GM20431 (cell line): ENCODE measurements around the gene UBXN4.
"Not testable (repeated sequence)": the region's sequence is repeated elsewhere in the genome, so short reads cannot be mapped to it uniquely, and the experiment has no call there.

ENCODE experiments used
- in situ Hi-C: fragments of 300-500 bp; cut with MseI, MboI; formaldehyde crosslinking; loops from one replicate; pipeline ENCODE4 v1.15.0; 2020; ENCODE audit warnings: low sequenced_read_pairs; ENCODE audit not compliant: unreplicated experiment

Gene UBXN4

DNA sequence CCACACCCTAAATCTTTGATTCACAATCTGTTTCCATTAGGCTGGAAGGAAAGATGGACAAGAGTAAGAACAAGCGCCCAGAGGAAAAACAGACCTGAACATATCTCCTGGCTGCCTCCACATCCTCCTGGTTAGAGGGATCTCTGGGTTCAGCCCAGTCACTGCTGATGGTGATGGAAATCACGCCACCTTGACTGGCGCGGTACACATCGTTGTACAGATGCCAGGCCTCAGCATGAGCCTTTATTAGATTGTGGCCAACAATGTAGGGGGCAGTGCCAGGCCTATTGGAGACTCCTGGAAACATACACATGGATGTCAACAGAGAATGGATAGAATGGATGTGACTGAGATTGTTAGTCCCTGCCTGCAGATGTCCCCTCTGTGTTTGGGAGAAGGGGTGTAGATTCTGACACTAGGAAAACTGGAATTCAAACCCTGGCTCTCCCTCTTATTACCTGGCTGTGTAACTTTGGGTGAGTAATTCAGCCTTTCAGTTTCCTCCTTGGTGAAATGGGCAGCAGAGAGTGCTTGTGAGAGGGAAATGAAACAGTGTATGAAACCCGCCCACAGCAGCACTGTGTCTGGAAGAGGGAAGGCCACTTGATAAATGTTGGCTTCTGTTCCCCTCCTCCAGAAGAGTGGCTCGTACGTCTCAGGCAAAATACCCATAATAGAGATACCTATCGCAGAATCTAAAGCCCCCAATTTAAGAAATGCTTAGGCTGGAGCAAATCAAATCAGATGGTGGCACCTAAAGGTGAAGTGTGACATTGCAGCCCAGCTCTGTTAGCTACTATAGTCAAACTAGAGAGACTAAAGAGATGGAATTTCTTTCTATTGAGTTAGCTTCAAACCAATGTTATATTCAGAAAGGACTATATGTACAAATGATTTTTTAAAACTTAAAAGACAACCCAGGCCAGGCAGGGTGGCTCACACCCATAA lies 59.1 kb downstream of the UBXN4 start:
- in situ Hi-C loops: no loop called here

DNA sequence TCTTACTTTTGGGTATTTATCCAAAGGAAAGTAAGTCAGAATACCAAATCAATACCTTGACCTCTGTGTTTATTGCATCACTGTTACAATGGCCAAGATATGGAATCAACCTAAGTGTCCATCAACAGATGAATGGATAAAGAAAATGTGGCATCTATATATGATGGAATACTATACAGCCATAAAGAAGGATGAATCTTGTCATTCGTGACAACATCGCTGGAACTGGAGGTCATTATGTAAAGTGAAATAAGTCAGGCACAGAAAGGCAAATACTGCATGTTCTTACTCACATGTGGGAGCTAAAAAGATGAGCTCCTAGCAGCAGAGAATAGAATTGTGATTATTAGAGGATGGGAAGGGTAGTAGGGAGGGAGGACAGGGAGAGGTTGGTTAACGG lies 60.7 kb downstream of the UBXN4 start:
- in situ Hi-C loops: no loop called here

DNA sequence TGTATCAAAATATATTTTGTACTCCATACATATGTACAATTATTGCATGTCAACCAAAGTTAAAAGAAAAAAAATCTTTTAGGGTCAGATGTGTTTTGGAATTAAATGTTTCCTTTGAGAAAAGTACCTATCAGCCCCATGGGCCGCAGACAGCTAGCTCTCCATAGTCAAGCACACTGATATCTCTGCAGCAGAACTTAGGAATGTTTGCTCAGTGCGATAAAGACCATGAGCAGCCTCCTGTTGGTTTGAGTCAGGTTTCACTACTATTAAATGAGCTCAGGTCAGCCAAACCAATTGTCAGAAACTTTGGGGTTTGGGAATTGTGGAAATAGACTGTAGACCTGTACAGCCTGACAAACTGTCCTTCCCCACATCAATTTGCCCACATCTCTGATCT lies 61.6 kb downstream of the UBXN4 start:
- in situ Hi-C loops: no loop called here

DNA sequence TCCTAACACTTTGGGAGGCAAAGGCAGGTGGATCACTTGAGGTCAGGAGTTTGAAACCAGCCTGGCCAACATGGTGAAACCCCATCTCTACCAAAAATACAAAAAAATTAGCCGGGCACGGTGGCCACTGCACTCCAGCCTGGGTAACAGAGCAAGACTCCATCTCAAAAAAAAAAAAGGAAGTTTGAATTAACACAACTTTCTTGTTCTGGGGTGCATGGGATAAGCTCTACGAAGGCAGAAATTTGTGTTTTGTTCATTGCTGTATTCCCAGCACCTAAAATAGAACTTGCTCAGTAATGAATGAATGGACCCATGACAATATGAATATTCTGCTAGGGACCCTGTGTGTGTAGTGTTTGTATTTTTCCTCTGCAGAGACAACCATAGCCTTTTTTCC lies 66.2 kb downstream of the UBXN4 start:
- in situ Hi-C loops: not testable (repeated sequence)

DNA sequence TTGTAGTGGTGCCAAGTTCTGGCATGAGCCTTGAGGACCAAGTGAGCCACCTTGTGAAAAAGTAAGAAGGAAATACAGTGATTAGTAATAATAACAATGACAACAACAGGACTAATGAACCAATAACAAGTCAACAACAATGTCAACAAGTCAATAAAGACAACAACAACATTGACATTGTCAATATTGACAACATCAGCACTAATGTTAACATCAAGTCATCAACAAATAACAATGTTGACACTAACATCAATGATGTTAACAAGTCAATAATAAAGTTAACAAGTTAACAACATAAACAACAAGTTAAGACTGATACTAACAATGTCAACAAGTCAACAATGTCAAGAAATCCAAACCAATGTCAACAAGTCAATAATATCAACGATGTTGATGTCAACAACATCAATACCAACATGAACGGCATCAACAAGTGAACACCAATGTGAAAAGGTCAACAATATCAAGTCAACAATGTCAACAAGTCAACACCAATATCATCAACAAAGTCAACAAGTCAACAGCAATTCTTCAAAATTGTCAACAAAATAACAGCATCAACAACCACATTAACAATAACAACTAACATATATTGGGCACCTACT lies 71.4 kb downstream of the UBXN4 start:
- in situ Hi-C loops: no loop called here

DNA sequence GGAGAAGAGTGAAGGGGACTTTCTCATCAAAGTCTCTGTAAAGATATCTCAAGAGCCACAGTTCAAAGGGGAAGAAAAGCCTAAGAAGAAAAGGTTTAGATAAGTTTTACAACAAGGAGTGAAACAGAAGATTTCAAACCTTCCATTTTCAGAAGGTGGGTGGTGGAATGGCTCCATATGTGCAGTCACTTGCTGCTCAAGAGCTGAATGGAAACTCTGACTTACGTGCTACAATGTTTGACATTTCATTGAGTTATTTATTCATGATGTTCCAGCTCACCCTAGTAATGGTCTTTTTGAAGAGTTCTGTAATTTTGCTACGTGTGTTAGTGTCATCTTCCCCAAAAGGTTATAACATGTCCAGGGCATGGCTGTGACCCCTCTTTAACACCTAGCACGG lies 73.6 kb downstream of the UBXN4 start:
- in situ Hi-C loops: no loop called here

DNA sequence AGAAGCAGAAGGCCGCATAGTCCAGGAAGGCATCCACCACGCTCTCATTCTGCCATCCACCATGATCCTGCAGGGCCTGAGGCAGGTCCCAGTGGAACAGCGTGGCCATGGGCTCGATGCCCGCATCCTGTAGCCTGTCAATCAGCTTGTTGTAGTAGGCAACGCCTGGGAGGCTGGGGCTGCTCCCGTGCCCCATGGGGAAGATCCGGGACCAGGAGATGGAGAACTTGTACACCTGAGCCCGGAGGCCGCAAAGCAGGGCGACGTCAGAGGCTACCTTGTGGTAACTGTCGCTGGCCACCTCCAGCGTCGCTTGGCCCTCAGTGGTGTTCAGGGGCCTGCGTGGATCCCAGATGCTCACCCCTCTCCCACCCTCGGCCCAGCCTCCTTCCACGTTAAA lies 75.8 kb downstream of the UBXN4 start:
- in situ Hi-C loops: no loop called here

DNA sequence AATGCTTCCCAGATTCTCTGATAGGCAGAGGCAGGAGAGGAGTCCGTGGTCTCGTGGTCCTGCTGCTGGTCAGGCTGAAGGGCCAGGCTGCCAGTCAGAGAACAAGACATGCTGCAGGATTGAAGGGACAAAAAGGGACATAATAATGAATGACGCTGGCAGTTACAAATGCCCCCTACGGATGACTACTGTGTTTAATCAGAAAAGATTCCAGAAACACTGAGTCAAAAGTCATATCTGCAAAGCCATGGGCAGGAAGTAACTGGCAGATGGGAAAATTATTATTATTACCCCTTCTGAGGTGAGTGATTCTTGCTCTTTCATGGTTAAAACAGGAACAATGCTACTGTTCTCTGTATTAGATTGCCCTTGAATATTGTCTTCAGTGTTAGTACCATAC lies 76.3 kb downstream of the UBXN4 start:
- in situ Hi-C loops: no loop called here

DNA sequence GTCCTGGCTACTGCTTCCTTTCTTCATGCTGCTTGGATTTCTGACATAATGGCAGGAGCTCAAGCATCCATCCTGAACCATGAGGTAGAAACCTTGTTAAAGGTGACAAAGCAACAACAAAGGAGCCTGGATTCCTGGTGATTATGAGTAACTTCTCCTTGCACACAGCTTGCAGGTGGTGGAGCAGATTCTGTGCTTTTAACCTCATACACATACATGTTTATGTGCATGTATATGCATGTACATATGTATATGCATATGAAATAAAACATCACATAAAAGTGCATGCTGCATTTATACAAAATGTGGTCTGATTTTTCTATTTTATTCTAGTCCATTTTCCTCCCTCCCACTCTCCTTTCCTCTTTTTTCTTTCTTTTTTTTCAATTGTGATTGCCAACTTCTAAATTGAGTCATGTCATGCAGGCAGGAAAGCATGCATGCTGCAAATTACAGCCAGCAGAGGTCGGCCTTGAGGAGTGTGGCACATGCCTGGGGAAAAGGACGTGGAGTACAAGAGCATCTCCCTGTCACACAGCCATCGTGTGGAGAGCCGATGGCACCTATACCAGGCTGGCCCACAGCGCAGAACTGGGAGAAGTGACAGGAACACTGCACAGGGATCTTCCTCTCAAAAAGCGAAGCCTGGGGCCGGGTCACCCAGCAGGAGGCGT lies 77.4 kb downstream of the UBXN4 start:
- in situ Hi-C loops: no loop called here

DNA sequence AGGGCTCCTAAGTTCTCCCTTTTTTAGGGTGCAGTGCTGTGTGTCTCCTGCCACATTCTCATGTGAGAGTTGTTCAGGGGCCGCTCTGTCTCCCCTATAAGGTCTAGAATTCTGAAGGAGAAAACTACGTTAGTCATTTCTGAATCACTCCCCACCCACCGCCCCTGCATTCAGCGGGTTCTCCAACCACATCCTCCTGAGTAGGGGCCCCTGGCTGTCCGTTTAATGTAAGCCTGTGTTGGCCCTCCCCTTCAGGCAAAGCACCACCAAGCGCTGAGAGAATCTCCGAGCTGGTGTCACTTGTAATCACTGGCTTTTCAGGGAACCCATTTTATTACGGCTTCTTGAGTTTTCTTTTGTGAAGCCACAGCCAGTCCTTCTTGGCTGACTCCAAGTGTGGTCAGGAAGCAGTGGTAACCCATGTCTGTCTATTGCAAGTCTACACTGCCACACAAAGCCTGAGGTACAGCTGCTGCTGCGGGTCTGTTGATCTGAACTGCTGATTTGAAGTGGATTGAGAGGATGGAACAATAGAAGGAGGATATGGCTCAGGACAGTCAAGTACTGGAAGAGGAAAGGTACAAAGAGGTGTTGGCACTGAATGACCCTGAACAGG lies 78.5 kb downstream of the UBXN4 start:
- in situ Hi-C loops: no loop called here

DNA sequence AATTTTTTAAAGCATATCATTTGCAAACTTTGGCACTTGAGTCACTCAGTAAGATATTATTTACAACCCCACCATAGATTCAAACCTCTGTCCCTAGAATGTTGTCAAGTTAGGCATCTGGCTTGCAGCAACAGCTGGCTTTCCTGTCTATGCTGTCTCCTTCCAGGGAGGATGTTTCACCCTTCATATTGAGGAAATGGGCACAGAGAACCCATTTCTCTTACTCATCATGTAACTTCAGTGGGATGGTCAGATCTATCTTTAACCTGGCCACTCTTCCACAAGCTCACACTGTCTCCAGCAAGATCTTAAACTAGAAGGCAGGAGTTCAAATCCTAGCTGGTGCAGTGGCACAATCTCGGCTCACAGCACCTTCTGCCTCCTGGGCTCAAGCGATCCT lies 79.5 kb downstream of the UBXN4 start:
- in situ Hi-C loops: no loop called here

DNA sequence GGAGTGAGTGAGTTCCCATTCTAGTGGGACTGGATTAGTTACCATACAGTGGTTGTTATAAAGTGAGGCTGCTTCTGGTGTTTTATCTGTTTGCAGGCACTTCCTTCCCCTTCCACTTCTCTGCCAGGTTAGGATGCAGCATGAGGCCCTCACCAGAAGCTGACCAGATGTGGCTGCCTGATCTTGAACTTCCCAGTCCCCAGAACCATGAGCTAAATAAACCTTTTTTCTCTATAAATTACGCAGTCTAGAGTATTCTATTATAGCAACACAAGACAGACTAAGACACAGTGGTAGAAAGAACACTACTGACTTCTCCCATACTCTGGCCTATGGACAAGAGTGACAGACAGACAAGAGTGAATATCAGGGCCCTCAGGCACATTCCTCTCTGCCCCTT lies 81.2 kb downstream of the UBXN4 start:
- in situ Hi-C loops: no loop called here

DNA sequence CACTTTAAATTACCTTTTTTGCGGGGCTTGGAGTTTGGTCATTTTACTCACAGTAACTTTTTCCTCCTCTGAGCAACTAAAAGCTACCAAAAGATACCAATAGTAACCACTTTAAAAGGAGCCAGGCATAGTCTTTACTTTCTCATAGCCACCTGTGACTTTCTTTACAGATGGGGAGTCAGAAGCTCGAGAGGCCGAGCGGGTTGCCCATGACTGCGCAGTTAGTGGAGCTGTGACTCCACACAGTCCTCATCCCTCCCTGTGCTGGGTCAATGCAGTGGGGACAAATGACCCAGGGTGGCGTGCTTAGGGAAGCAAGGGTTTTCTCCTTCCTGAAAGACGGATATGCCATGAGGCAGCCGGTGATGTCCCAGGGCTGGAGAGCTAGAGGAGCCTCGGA lies 83.5 kb downstream of the UBXN4 start:
- in situ Hi-C loops: no loop called here

DNA sequence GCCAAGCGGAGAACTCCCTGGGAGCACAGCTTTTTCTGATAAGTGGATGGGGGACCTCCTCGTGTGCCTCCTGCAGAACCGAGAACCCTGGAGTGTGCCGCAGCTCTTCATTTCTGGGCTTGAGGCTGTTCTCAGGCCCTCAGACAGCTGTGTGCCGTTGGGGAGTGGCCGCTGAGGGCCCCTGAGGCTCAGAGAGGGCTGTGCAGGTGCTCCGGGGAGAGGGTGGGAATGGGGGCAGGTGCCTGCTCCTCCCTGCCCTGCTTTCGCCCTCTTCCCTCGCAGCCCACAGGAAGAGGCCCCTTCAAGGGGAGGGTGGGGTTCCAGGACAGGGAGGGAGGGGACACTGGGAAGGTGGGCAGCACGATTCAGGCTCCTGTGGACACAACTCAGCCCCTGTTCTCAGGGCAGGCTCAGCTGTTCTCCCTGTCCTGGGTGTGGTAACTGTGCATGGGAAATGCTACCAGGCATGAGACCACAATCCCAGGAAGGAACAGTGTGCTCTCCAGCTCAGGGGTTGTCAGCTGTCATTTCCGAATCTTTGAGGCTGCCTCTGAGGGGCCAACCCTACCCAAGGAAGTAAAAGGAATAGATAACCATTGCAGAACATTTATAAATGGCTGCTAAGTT lies 84.0 kb downstream of the UBXN4 start:
- in situ Hi-C loops: no loop called here

DNA sequence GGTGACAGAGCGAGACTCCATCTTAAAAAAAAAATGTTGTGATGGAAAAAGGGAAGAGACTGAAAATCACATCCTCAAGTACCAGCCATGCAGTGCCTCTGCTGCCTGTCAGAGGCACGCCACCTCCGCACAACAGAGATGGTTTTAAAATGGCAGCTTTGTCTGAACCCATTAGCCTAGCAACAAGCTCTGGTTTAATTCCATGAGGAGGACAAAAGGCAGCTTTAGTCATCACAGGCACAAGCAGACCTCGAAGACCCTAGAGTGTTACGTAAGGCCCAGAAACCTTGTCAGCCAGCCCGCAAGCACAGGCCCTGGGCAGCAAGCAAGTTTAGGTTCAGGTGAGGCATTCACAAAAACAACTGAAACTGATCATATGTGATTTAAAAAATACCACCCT lies 84.9 kb downstream of the UBXN4 start:
- in situ Hi-C loops: no loop called here

DNA sequence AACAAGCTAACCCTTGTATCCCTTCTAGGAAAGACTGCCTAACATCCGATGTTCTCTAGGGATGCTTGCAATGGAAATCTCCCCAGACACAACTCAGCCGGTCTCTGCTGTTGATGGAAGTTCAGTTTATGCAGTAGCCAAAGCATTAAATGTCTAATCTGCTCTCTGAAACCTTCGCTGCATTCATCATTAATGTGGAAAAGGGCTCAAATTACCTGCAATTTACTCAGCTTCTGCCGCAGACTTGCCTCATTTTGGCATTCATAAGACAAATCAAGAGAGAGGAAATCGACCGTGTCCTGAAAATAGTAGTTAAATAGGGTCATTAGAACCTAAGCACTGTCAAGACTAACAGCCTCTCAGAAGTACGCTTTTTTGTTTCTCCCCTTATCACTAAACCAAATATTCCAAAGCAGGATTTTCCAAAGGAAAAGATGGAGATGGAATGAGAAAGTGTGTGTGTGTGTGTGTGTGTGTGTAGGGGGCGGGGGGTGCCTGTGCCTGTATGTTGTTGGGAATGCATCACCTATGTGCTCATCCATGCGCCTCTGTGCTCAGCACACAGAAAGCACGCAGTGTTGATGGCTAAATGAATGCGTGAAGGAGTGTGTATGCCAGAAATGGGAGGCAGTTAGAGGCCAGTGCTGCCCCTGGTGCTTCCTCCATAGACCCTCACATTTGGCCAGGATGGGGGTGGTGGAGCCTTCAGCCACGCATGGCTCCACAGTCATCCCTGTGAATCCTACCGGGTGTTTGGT lies 87.9 kb downstream of the UBXN4 start:
- in situ Hi-C loops: no loop called here

DNA sequence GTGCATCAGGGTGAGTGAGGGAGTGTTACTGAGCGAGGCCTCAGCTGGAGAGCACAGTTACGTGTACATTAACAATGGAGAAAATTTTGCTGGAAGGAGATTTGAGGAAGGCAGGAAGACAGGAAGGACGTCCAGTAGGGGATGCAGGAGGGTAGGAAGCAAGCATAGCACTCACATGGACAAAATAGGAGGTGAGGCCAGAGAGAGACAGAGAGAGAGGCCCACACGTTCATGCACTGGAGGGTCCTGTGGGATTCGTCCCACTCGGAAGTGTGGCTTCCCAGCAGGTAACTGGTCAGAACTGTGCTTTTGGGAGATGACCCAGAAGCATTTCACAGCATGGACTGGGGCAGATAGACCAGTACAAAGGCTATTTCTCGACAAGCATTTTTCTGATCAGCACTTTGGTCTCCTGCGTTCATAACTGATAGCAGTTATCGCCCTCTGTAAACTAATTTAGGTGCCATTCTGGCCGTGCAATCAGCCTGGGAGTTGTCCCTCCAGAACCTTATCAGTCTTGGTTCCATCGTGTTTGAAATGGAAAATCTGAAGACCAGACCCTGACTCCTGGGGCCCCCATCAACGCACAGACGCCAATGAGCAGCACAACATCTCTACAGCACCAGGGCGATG lies 89.6 kb downstream of the UBXN4 start:
- in situ Hi-C loops: no loop called here

DNA sequence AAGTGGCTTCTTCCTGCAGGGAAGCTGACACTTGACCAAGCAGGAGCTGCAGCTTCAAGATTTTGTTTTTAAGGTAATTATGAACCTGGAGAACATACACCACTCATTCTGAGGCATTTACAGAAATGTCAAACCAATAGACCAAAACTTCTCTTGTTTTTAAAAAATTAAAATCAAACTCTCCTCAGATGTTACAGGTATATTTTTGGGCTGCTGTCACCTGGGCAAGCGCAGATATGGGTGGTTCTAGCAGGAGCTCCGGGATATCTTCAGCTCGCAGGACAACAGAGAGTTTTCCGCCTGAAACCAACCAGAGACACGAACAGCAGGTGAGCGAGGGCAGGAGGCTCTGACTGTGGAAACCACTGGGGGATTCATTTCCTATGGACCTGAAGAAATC lies 91.2 kb downstream of the UBXN4 start:
- in situ Hi-C loops: no loop called here
